Testis (tissue), 2 donors: ENCODE measurements around the gene RNF180.

Experiments used
- CTCF ChIP-seq, 3 experiments: fragments of 450-650 bp in 2 of 3; fragments of 200-600 bp in 1 of 3; sonication (generic) in 1 of 3; IDR thresholded peaks; one replicate each; pipeline ENCODE4 v1.5.1; 2016 to 2019; ENCODE audit warnings: antibody characterized with exemption in 3 of 3, mild to moderate bottlenecking in 2 of 3, moderate library complexity in 1 of 3
- POLR2A ChIP-seq: fragments of 450-650 bp; IDR thresholded peaks from one replicate; pipeline ENCODE4 v1.6.1; 2017; ENCODE audit warnings: antibody characterized with exemption, mild to moderate bottlenecking, moderate library complexity

GRCh38 chr5:64140018-64140417 lies 25.6 kb upstream of the RNF180 start:
- TF ChIP-seq CTCF (IDR thresholded peaks at IDR 0.05) (no peak), POLR2A (no peak)
